GM21825 (cell line): Measurements from ENCODE around the gene SEMA6A.
A peak's percentile ranks its signal among the peaks of the same experiment; 100 is the strongest.

Experiments
- ATAC-seq: cut with Tn5 transposase; IDR thresholded peaks from one replicate; pipeline ENCODE4 v1.9.1; 2021; ENCODE audit warnings: mild to moderate bottlenecking, moderate library complexity; ENCODE audit not compliant: unreplicated experiment

The SEMA6A gene

DNA sequence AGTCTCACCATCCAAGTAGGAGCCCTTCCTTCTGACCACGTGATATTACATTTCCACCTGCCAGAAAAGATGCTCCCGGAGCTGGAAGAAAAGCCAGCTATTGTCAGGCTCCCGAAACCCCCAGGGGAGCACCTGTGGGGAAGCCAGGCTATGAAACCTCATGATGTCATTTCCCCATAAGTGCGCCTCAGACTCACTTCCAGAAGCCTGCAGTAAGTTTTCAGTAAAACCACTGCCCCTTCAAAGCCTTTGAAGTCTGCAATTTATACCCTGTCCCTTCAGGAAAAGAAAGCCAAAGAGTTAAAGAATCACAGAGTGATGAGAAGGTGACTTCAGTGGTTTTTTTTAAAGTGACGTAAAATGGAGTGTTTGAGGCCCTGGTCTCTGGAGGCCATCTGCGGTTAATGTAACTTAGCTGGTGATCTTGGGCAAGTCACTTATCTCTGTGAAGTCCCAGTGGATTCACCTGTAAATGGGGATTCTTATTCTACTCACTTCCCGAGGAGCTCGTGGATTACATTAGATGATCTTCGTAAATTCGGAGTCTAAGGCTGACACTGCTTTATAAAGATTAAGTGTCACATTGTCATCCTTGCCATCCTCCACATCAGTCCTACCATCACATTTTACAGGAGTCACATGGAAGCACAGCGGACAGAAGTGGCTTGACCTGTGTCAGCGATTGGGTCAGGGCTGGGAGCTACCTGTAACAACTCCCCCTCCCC, 2.6 kb upstream of the SEMA6A start:
- ATAC-seq = peak; percentile 59

DNA sequence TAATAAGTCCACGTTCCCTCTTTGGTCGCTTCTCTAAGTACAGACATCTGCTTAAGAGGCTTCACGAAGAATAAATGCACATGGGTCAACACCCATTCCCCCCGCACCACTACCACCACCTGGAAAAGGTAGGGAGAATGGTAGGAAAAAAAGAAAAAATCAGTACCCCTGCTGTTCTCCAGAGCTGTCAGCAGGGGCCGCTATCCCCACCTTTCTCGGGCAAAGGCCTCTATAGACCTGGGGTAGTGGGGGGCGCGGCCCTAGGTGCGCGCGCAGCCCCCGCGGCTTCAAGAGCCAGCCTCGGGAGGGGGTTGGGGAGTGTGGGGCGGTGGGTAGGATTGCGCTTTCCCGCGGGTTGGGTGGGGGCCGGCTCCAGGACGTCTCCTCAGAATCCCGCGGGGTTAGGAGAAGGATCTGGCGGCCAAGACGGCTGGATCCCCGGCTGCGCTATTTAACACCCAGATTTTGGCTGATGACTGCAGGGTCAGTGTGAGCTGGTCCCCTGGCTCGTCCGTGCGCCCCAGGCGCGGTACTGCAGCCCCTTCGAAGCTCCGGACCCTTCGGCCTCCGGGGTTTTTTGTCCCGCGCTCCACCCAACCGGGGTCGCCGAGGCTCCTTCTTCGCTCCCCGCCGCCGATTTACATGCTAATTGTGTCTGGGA, 1.6 kb upstream of the SEMA6A start:
- ATAC-seq = peak; percentile 41

DNA sequence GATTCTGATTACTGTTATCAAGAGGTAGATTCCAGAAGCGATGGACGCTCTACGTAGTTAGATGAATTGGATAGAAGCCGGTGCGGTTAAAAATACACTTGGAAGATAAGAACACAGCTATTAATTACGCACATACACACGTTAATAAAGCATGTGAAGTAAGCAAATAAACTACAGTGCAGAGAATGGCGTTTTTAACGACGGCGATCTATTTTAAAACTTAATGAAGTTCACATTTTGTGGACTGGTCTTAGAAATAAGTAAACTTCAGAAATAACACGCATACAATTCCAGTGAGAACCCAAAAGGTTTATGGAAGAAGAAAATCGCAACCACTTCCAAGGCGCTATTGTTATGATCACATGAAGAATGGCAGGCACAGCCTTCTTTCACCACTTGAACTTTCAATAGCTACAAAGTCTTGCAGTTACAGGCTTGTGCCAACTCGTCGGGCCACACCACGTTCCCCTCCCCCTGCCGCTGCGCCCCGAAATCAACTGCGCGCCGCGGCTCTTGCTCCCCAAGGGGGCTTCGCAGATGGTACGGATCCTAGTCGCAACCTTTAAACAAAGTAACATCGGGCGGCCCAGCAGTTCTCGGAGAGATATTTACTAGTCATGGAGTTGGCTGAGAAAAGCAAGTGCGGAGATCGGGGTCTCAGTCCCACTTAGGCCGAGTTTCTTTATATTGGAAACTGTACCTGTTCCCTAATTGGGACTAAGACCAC, 866 bp upstream of the SEMA6A start:
- ATAC-seq = no peak

DNA sequence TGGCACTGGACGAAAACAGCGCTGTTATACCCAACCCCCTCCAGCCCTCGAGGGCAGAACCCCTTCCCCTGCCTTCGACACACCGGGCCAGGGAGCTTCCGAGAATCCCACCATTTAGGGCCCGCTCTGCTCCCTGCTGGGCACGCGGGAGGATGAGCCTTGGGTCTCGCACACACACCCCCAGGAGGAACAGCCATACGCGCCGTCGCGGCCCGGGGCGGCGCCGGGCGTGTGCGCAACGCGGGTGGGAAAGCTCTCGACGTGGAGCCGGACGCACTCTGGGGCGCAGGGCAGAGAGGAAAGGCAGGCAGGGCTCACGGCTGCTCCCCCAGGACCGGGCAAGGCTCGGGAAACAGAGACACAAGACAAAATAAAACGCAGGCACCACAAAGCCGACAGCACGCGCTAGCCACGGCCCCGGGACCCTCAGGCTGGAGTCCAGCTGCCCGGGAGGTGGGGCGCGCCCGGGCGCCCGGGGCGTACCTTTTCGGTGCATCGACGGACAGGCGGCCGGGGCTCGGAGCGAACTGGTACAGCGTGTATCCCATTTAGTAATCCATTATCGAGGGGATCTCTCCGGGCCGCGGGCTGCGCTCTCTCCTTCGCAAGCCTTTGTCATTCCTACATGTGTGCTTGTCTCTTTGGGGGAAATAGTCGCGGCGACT, 789 bp downstream of the SEMA6A start:
- ATAC-seq = no peak

DNA sequence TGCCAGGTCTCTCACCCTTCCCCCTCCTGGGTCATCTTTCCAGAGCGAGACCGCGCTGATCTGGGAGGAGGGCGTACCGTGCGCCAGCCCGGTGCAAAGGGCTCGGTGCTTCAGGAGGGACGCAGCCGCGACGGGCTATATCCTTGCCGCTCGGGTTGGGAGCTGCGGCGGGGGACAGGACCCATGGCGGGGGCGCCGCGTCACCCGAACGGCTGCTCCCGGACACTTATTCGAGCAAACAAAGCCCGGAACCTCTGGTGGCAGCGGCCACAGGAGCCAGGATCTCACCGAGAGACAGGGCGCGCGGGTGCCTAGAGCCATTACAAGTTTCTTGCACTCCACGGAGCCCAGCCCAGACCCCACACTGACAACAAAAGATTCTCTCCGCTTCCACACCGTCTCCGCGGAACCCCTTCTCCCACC, 1.3 kb downstream of the SEMA6A start:
- ATAC-seq = no peak

DNA sequence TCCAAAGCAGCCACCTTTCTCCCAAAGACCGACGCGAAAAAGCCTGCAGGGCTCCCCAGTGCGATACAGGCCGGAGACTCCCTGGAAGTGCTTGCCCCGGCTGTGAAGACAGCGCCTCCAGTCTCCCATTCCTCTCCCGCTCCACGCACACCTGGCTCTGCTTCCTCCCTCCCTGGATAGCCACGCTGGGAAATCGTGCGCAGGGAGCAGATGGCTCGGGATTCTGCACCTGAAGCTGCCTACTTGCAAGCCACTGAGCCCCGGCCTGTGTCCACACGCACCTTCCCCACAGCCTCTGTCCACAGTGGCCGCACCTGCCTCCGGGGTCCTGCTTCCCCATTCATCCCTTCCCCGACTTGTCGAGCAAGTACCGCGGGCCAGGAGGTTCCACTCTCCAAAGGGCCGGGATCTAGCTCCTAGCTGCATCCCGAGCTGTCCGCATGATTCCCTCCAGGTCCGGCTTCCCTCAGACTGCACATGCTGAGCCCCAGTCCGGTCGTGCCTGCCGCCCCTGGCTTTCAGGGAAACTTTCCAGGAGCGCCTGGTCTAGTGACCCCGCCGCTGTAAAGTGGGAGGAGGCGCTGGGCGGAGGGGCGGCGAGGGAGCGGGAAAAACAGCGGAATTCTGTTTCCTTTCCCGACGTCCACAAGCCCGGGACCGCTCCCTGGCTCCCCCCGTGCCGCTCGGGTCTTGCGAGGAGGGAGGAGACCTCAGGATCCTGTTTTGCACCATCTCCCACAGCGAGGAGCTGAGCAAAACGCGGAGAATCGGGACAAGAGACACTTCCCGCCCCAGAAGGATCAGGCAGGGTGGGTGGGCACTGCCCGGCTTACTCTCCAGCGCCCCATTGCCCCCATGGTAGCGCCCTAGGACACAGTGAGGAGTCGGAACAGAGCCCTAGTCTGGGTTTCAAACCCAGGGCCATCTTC, 2.0 kb downstream of the SEMA6A start:
- no peak for ATAC-seq

DNA sequence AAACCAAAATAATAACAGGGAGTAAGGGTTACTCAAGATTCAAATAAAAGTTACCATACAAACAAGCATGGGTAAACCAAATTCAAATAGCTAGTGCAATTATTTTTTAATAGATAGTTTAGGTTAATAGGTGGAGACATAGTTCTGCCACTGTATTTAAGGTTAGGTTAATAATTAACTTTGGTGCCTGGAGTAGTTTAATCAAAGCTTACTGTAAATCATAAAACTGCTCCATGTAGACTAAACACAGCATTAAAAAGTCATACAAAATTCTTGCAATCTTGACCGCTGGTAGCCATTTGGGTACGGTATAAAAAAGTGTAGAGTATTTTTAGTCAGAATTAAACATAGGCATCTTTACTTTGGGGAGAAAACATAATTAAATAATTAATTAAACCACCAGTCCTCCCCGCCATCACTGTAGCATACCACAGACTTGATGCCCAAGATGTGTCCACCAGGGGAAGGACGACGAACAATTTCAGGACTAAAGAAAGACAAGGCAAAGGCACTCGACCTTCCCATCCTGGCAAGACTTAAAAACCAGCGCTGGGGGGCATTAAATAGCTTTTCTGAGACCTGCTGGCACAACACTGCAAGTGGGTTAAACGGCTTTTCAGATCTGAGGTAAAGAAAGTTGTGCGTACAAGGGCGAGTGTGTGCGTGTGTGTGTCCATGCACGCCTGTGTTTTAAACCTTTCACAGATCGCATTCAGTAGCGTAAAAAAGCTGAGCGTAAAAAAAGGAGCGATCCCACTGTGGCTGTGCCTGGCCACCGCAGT, 2.9 kb downstream of the SEMA6A start:
- ATAC-seq = no peak

DNA sequence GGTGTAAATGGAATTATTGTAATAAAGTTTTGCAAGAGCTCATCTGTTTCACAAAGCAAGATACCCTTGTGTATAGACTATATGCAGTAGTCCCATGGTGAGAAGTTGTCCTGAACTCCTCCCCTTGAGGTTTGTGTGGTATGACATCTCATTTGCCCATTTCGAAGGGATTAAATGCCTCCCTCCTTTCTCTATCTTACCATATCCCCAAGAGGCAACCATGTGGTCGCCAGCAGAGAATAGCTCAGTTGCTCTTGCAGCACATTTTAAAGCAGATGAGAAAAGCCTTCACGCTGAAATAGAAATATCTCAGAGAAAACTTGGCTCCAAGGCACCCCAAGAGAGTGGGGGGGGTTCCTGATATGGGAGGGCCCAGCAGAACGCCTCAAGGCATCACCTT, 4.6 kb downstream of the SEMA6A start:
- ATAC-seq = no peak

DNA sequence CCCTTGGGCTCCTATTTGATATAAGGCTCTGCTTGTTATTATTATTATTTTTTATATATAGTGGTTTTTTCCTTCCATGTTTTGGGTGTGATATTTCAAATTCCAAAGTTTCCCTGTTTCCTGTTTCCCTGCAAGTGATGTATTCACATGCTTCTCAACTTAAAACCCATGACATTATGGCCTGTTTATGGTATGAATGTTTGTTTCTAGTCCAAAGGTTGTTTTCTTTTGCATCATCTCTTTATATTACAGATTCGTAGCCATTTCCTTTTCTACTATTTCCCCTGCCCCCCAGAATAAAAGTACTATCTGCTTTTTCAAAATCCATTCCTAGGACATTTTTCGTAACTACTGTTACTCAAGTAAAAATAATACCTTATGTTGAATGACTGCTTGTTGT, 7.5 kb downstream of the SEMA6A start:
- no peak for ATAC-seq

DNA sequence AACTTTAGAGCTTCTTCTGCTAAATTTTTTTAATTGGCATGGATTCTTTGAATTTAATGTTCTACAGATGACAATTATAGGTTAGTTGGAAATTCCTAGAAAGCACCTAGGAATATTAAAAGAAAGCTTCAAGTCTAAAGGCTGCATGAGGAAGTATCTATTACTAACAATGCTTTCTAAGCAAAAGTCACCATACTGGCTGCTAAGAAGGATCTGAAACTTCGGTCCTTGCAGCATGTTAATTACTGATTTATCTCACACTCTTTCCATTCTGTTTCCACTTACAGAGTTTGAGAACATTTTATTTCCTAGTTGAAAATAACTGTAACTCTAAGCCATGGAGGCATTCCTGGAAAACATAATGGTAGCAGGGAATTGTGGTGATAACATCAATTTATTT, 8.4 kb downstream of the SEMA6A start:
- peak; percentile 78 for ATAC-seq

DNA sequence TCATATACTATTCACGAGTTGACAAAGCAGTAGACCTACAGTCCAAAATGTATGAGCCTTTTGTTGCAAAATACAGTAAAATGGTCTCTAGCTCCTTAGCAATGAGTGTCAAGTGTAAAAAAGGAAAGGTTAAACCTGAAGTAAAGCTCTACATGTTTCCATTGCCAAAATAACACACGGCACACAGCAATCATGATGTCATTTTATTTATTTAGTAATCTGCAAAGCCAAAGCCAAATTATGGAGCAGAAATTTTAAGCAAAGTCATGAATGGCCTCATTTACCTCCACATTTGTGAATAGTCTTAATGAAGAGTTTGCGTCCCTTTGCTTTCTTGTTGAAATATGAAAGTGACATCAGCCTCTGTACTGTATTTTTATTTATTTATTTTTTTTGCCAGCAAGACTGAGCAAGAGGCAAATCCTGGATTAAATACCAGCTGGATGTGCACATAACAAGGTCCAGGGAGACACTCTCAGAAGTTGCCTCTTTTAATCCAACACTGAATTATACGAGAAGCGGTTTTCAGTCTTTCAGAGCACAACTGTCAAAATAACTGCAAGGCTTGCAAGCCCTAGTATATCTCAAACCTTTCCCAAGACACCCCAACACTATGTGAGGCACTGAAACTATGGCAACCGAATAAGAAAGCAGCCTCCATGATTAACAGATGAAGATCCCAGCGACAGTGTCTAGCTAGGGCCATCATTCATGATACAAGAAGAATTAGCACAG, 9.7 kb downstream of the SEMA6A start:
- no peak for ATAC-seq

DNA sequence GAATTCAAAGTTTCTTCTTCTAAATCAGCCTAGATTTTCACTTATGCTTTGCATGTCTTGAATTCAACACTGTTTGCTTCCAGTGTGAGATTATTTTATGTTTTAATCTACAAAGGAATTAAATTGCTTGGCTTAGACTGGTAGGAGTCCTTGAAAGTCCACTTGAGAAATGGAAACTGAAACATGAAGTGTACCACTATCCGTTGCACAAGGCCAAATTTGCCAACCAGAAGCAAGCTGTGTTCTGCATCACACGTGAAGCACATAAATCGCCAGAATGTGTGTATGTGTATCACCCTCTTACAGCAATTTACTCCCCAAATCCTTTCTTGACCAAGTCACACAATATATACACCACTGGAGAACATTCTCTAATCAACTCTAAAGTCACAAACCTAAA, 10.3 kb downstream of the SEMA6A start:
- no peak for ATAC-seq

DNA sequence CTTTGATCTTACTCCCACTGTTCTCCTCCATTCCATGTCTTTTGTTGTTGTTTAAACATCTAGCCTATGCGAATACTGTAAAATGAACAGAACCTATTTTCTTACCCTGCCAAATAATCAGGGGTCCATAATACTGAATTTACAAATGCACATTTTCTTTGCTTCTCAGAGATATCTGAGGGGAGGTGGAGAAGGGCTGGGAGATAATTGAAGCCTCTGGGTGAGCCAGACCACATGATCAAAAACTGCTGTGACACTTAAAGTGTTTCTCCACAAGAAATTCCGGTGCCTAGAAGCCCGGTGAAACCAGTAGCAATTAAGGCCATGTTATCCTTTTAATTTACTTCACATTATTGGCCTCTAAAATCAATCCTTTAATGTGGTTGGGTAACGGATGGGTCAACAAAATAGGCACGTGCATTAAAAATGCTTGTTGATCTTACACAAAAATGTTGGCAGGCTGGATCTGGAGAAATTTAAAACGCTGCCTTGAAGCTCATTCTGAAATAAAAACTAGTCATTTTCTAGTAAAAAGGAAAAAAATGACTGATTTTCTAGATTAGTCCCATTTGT, 10.8 kb downstream of the SEMA6A start:
- no peak for ATAC-seq

DNA sequence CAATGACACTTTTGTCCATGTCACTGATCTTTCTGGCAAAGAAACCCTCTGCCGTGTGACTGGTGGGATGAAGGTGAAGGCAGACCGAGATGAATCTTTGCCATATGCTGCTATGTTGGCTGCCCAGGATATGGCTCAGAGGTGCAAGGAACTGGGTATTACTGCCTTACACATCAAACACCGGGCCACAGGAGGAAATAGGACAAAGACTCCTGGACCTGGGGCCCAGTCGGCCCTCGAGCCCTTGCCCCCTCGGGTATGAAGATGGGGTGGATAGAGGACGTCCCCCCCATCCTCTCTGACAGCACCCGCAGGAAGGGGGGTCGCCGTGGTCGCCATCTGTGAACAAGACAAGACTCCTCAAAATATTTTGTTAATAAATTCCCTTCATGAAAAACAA, 12.0 kb downstream of the SEMA6A start:
- ATAC-seq = no peak

DNA sequence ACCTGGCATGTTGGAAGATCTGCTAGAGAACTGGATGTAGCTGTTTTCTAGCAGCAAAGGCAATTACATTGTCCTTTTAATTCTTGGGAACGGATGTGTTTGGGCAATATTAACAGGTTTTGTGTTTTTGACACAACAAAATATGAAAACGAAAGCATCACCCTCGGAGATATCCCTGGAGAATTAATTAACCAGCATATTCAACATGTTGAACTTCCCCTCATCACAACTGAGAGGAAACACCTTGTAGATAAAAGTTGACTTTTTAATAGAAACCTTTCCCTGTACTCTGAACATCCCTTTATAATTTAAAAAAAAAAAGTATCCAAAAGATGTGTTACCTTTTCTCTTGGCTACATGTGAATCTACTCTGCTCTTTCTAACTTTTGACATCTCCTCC, 13.0 kb downstream of the SEMA6A start:
- ATAC-seq = no peak

DNA sequence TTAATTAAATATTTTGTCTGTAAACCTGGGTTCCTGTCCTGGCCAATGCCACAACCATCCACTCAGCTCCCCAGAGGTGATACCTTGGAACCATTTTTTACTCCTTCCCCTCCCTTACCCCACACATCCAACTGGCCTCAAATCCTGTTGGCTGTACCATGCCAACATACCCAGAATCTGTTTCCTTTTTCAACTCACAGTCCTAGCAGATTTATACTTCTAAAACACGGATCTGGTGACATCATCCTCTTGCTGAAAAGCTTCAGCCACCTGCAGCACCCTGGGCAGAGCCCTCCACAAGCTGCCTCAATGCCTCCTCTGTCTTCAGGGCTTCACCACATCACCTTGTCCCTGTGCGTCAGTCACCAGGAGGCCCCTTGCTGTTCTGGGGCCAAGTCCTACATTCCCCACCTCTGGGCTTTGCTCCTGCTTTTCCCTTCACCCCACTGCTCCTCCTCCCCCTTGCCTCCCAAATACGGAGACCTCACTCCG, 14.9 kb downstream of the SEMA6A start:
- no peak for ATAC-seq

DNA sequence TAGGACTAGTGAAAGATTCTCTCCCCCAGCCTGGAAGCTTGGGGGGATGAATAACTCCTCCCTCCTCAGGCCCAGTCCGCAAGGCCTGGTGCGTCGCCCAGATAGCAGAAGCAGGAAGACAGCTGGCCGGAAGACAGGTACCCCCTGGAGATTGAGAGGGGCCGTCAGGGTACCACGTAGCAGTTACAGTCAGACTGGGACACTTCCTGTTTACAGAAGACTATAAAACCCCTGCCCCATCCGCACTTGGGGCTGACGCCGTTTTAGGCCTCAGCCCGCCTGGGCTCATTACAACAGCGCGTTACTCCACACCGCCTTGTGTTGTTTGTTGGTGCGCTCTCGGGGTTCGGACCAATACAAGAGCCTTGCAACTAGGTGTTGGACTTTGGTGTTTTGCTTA, 15.4 kb downstream of the SEMA6A start:
- no peak for ATAC-seq

DNA sequence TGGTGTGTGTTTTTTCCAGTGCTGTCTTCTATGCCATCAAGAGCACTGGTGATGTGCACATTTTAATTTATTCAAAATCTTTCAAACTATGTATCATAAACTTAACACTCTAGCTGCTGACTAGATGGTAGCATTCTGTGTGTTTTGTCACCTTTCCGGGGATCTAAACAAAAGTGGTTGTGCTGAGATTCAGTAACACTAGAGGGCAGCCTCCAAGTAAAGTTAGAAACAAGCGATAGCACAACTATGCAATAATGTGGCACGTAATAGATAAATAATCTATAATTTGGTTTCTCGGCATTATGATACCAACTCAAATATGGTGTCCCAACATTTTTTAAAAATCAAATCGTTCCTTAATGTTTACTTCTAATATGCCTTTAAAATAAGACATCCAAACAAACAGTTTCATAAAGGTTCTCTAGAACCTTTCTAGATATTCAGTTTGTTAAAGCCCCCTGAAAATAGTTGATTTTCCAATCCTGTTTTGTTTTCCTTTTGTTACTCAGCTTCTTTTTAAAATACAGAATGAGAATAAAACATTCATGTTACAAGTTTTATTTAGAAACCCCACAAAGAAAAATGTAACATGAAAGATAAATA, 16.9 kb downstream of the SEMA6A start:
- ATAC-seq = no peak
